Measurements from ENCODE around the gene GARIN5A. TPM values are rescaled to one million over a fixed set of nuclear protein-coding genes. Genes with fewer than 3 reads are reported as not detected.
"Not testable (repeated sequence)": the region's sequence is repeated elsewhere in the genome, so short reads cannot be mapped to it uniquely, and the experiment has no call there.

The GARIN5A gene
- total RNA-seq, 1 experiment from 2014 or later, result 0.20 TPM

- no peak for DNase-seq (ENCODE audit: low read depth)
Measured at GRCh38 chr19:50465000-50465399, 11.6 kb downstream of the GARIN5A start.

- DNase-seq (ENCODE audit: low read depth), result no peak
Measured at GRCh38 chr19:50464348-50464747, 12.3 kb downstream of the GARIN5A start.

GRCh38 chr19:50462970-50463369 lies 13.7 kb downstream of the GARIN5A start:
- DNase-seq (ENCODE audit: low read depth), result no peak

- peak; percentile 66 for DNase-seq (ENCODE audit: low read depth)
Measured at GRCh38 chr19:50461066-50461875, 15.4 kb downstream of the GARIN5A start.

- DNase-seq (ENCODE audit: low read depth), result peak; percentile 72
Measured at GRCh38 chr19:50460161-50460765, 16.4 kb downstream of the GARIN5A start.

- no peak for DNase-seq (ENCODE audit: low read depth)
Measured at GRCh38 chr19:50459638-50460037, 17.0 kb downstream of the GARIN5A start.

- DNase-seq (ENCODE audit: low read depth), result no peak
Measured at GRCh38 chr19:50459067-50459456, 17.6 kb downstream of the GARIN5A start.

GRCh38 chr19:50458396-50459066 lies 18.1 kb downstream of the GARIN5A start:
- DNase-seq (ENCODE audit: low read depth), result no peak

GRCh38 chr19:50457300-50457699 lies 19.3 kb downstream of the GARIN5A start:
- no peak for DNase-seq (ENCODE audit: low read depth)

- DNase-seq (ENCODE audit: low read depth), result no peak
Measured at GRCh38 chr19:50455992-50456391, 20.7 kb downstream of the GARIN5A start.

- DNase-seq (ENCODE audit: low read depth), result no peak
Measured at GRCh38 chr19:50453243-50453642, 23.4 kb downstream of the GARIN5A start.

- DNase-seq (ENCODE audit: low read depth), result no peak
Measured at GRCh38 chr19:50451223-50451534, 25.5 kb downstream of the GARIN5A start.

- no peak for DNase-seq (ENCODE audit: low read depth)
Measured at GRCh38 chr19:50450369-50451222, 26.1 kb downstream of the GARIN5A start.

GRCh38 chr19:50449236-50449899 lies 27.3 kb downstream of the GARIN5A start:
- DNase-seq (ENCODE audit: low read depth), result peak; percentile 68

GRCh38 chr19:50447750-50448149 lies 28.9 kb downstream of the GARIN5A start:
- no peak for DNase-seq (ENCODE audit: low read depth)

- DNase-seq (ENCODE audit: low read depth), result no peak
Measured at GRCh38 chr19:50447053-50447452, 29.6 kb downstream of the GARIN5A start.

GRCh38 chr19:50444059-50444458 lies 32.6 kb downstream of the GARIN5A start:
- no peak for DNase-seq (ENCODE audit: low read depth)

GRCh38 chr19:50439130-50439529 lies 37.5 kb downstream of the GARIN5A start:
- DNase-seq (ENCODE audit: low read depth), result not testable (repeated sequence)

- no peak for DNase-seq (ENCODE audit: low read depth)
Measured at GRCh38 chr19:50437862-50438449, 38.7 kb downstream of the GARIN5A start.

GRCh38 chr19:50435627-50436026 lies 41.0 kb downstream of the GARIN5A start:
- no peak for DNase-seq (ENCODE audit: low read depth)

GRCh38 chr19:50435221-50435620 lies 41.4 kb downstream of the GARIN5A start:
- no peak for DNase-seq (ENCODE audit: low read depth)

Data from M059J (cell line).